ENCODE measurements around the gene HPS4. TPM values are rescaled to one million over a fixed set of nuclear protein-coding genes. Genes with fewer than 3 reads are reported as not detected.
A peak's percentile ranks its signal among the peaks of the same experiment; 100 is the strongest.

Gene HPS4
- total and polyA plus RNA-seq, 12 donors = 4.6 to 14.3 (median 9.0) TPM

GRCh38 chr22:26452236-26453016, 31.2 kb downstream of the HPS4 start:
- Histone ChIP-seq H3K36me3 (peaks cover 0 to 66% (median 34%) of the 10 kb centered on the region in 9 donors), H3K27me3 (no peaks in the 10 kb centered on the region), H3K4me1 (peaks cover 0 to 9% (median 0%) of the 10 kb centered on the region in 9 donors), H3K4me3 (no peak overlapping the region), H3K9me3 (no peaks in the 10 kb centered on the region), H3K27ac (no peak overlapping the region)
- no peak for TF ChIP-seq CTCF (IDR thresholded peaks at IDR 0.05)
- DNase-seq = no peak
- intact Hi-C loops (cut with DNase I) = loop anchor here in 1 of 10 donors (10.0 kb wide), 1 partner anchor 48 kb away; no protein-coding TSS in a partner anchor
- WGBS, 2 donors = 93 to 95% methylated on average over 23 of the region's 23 CpGs
- no peak for ATAC-seq

GRCh38 chr22:26450453-26451185, 33.0 kb downstream of the HPS4 start:
- H3K36me3 ChIP-seq = peaks cover 0 to 48% (median 28%) of the 10 kb centered on the region in 9 donors
- DNase-seq (no peak), ATAC-seq (no peak)
- H3K9me3 ChIP-seq = no peaks in the 10 kb centered on the region
- intact Hi-C loops (cut with DNase I) = loop anchor here in 1 of 10 donors (10.0 kb wide), 1 partner anchor 46 kb away; no protein-coding TSS in a partner anchor
- no peak overlapping the region for H3K27ac ChIP-seq
- WGBS, 2 donors = 84% methylated on average over 9 of the region's 9 CpGs
- peaks cover 0 to 9% (median 0%) of the 10 kb centered on the region in 9 donors for H3K4me1 ChIP-seq
- no peak for TF ChIP-seq CTCF (IDR thresholded peaks at IDR 0.05)
- H3K27me3 ChIP-seq = no peaks in the 10 kb centered on the region
- no peak overlapping the region for H3K4me3 ChIP-seq

- Histone ChIP-seq H3K4me3 (no peak overlapping the region), H3K36me3 (peaks cover 0 to 41% (median 26%) of the 10 kb centered on the region in 9 donors), H3K9me3 (no peaks in the 10 kb centered on the region), H3K27me3 (no peaks in the 10 kb centered on the region), H3K4me1 (peaks cover 0 to 9% (median 0%) of the 10 kb centered on the region in 9 donors), H3K27ac (no peak overlapping the region)
- 38 to 53% methylated on average over 6 of the region's 6 CpGs for WGBS, 2 donors
- TF ChIP-seq CTCF (IDR thresholded peaks at IDR 0.05) = no peak
- ATAC-seq (peak in 1 of 8 donors; percentile 28), DNase-seq (no peak)
- intact Hi-C loops (cut with DNase I) = no loop called here
Measured at GRCh38 chr22:26448941-26449340, 34.6 kb downstream of the HPS4 start.

GRCh38 chr22:26448334-26448733, 35.2 kb downstream of the HPS4 start:
- H3K36me3 ChIP-seq = peaks cover 0 to 35% (median 20%) of the 10 kb centered on the region in 9 donors
- TF ChIP-seq CTCF (IDR thresholded peaks at IDR 0.05) = no peak
- H3K9me3 ChIP-seq = no peaks in the 10 kb centered on the region
- H3K4me3 ChIP-seq = no peak overlapping the region
- peaks cover 0 to 9% (median 0%) of the 10 kb centered on the region in 9 donors for H3K4me1 ChIP-seq
- intact Hi-C loops (cut with DNase I) = no loop called here
- no peaks in the 10 kb centered on the region for H3K27me3 ChIP-seq
- ATAC-seq (peak in 2 of 8 donors; percentile 16 to 22), DNase-seq (no peak)
- WGBS, 2 donors = 37 to 43% methylated on average over 5 of the region's 5 CpGs
- H3K27ac ChIP-seq = no peak overlapping the region
